Epithelial cell of esophagus (primary cell): Measurements from ENCODE around the gene PLBD1.

Experiments used
- DNase-seq: peaks from one replicate; pipeline ENCODE4 v3.0.0; 2010; ENCODE audit warnings: low read depth
- H3K4me3 ChIP-seq: 2 replicates; pipeline ENCODE4 v1.5.1; 2011; ENCODE audit warnings: mild to moderate bottlenecking, low read length, control low read depth
- TF ChIP-seq, protein P1 (sequence below): IDR thresholded peaks from 2 replicates; pipeline ENCODE4 v1.5.1; 2011; ENCODE audit warnings: low read depth, mild to moderate bottlenecking, low read length, control low read depth, inconsistent platforms; ENCODE audit not compliant: insufficient read depth; ENCODE audit errors: missing control alignments

PLBD1 gene

DNA sequence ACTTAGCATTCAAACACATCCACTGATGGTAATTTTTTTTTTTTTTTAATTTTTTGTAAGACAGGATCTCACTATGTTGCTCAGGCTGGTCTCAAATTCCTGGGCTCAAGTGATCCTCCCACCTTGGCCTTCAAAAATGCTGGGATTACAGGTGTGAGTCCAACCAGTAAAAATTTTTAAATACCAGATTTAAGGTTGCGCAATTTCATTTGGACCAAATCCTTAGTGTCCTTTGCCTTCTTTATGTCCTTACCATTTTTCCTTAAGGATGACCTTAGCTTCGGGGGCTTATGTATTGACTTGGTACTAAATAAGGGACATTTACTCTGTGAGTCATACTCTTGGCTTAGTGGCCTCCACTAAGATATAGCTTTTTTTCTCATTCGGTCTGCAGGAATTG is 4.1 kb upstream of the PLBD1 start:
- DNase-seq, result no peak
- TF ChIP-seq, protein P1, sequence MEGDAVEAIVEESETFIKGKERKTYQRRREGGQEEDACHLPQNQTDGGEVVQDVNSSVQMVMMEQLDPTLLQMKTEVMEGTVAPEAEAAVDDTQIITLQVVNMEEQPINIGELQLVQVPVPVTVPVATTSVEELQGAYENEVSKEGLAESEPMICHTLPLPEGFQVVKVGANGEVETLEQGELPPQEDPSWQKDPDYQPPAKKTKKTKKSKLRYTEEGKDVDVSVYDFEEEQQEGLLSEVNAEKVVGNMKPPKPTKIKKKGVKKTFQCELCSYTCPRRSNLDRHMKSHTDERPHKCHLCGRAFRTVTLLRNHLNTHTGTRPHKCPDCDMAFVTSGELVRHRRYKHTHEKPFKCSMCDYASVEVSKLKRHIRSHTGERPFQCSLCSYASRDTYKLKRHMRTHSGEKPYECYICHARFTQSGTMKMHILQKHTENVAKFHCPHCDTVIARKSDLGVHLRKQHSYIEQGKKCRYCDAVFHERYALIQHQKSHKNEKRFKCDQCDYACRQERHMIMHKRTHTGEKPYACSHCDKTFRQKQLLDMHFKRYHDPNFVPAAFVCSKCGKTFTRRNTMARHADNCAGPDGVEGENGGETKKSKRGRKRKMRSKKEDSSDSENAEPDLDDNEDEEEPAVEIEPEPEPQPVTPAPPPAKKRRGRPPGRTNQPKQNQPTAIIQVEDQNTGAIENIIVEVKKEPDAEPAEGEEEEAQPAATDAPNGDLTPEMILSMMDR, result no peak
- H3K4me3 ChIP-seq, result no peak overlapping the region

DNA sequence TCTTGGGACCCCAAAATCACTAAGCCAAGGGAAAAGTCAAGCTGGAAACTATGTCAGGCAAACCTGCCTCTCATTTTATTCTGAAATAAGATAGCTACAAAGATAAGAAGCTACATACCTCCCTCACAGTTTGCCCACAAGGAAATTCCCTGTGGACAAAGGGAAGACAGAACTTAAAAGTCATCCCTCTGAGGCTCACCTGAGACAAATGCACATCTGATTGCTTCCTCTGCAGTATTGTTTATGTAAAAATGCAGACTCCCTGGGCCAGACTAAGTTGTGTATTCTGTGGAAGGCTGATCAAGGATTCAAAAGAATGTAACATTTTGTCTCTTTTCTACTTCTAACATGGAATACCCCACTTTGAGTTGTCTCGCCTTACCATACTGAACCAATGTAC is 2.5 kb upstream of the PLBD1 start:
- TF ChIP-seq, protein P1, result no peak
- DNase-seq, result no peak
- no peak overlapping the region for H3K4me3 ChIP-seq

DNA sequence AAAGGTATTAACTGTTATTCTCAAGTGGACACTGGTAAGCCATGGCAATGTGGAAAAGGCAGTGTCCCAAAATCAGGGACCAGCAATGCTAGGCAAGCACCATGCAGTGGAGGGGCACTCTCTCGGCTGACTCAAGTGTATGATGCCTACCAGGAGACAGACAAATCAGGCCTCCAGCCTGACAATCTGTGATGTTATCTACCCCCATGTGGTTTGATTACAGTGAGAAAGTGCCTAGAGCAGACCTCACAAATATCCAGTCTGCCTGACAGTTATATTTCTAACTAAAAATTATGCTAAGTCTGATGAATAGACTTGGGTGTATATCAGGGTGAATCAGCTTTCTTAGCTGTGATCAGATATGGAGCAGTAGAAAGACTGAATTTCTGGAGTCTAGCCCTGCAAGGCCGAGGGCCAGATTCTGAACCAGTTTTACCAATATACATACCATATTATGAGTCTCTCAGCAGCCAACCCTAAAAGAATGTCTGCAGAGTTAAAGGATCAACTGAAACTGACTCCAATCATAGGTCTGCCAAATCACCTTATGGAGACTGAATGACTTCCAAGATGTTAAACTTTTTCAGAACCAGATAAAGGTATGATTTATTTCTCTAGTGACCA is 3.2 kb downstream of the PLBD1 start:
- TF ChIP-seq, protein P1, result no peak
- DNase-seq, result peak; percentile 36
- H3K4me3 ChIP-seq, result no peak overlapping the region

DNA sequence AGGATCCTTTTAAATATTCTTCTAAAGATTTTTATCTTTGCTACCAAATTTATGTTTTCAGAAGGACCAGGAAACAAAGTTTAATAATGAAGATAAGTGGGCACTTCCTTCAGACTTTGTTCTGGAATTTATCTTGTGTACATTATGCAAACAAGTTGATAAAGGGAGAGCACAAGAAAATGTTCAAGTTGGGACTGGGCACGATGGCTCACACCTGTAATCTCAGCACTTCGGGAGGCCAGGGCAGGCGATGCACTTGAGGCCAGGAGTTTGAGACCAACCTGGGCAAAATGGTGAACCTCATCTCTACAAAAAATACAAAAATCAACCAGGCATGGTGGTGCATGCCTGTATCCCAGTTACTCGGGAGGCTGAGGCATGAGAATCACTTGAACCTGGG is 4.6 kb downstream of the PLBD1 start:
- no peak for DNase-seq
- TF ChIP-seq, protein P1, result no peak
- H3K4me3 ChIP-seq, result no peak overlapping the region

DNA sequence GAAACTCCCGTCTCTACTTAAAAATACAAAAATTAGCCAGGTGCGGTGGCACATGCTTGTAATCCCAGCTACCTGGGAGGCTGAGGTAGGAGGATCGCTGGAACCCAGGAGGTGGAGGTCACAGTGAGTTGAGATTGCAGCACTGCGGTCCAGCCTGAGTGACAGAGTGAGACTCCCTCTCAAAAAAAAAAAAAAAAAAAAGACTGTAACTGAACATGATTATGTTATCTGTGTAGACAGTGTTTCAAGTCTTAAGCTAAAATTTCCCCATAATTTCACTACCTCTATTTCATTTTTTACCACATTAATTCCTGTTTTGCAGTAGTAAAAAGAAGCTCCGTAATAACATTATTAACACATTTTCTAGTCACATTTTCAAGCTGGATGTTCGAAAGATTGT is 5.4 kb downstream of the PLBD1 start:
- TF ChIP-seq, protein P1, result no peak
- DNase-seq, result no peak
- H3K4me3 ChIP-seq, result no peak overlapping the region

DNA sequence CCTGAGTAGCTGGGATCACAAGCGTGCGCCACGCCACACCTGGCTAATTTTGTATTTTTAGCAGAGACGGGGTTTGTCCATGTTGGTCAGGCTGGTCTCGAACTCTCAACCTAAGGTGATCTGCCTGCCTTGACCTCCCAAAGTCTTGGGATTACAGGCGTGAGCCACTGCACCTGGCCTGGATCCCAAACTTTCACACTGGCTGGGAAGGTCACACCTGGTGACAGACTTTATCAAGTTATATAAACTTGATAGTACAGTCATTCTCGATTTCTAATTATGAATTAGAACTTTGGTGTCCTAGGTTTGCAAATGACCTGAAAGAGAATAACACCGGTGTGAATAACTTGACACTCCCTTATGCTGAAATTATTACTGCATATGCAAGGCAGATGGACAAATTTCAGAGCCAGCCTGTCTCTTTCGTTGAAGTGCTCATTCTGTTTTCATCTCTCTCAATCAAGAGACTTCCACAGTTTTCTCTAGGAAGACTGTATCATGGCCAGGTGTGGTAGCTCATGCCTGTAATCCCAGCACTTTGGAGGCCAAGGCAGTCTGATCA is 5.9 kb downstream of the PLBD1 start:
- TF ChIP-seq, protein P1, result no peak
- DNase-seq, result no peak
- no peak overlapping the region for H3K4me3 ChIP-seq
